NCI-H146 (cell line): ENCODE results near the gene RNF32.
A peak's percentile ranks its signal among the peaks of the same experiment; 100 is the strongest.
"Not testable (repeated sequence)": the region's sequence is repeated elsewhere in the genome, so short reads cannot be mapped to it uniquely, and the experiment has no call there.

Experiments
- DNase-seq: peaks from one replicate; lab custom pipeline; 2025; lab: John Stamatoyannopoulos, UW

Gene RNF32

DNA sequence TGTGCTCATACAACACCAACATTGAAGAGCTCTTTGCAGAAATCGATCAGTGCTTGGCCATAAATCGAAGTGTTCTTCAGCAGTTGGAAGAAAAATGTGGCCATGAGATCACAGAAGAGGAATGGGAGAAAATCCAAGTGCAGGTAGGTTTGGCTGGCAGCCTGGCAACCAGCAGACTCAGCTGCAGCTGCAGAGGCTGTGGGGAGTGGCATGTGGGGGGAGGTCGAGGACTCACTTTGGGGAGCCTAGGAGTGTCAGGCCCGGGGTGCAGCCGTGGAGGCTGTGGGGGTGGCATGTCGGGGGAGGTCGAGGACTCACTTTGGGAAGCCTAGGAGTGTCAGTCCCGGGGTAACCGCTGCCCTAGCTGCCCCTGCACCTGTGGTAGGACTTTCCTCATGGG is 35.1 kb downstream of the RNF32 start:
- DNase-seq: no peak

DNA sequence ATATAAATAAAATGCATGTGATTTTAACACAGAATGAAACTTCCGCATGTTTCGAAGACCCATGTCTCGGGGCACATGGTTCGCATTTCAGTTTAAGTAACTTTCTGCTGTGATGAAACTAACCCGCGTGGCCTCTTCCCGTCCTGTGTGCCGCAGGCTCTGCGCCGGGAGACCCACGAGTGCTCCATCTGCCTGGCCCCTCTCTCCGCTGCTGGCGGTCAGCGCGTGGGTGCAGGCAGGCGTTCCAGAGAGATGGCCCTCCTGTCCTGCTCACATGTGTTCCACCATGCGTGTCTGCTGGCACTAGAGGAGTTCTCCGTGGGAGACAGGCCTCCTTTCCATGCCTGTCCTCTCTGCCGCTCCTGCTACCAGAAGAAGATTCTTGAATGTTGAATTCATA is 35.7 kb downstream of the RNF32 start:
- no peak for DNase-seq

DNA sequence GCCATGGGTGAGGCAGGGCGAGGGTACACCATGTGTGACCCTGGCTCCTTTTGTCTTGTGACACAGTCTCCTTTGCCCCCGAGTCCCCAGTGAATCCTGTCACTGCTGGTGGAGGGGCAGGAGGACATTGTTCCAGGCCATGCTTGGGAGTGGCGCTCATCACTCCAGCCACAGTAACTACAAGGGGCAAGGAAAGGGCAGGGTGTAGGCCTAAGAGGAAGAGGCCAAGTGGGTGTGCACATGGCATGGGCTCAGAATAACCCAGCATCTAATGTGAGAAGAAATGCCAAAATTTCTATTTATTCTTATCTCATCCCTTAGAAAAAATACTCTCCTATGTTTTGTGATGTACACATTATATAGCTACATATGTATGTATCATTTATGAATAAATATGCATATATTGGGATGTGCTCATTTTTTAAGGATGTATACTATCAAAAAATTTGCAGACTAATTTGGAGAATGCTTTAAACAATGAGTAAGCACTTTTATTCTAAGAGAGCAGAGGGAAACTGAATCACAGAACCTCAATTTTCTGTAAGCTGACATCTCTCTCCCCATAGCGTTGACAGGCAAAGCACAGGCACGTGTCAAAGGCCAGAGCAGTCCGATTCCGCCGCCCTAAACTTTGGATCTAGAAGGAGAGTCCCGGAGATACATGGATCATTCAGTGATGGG is 36.9 kb downstream of the RNF32 start:
- no peak for DNase-seq

GRCh38 chr7:156680281-156680680 is 39.7 kb downstream of the RNF32 start:
- DNase-seq: no peak

- DNase-seq: no peak
Measured at GRCh38 chr7:156682928-156683327, 42.4 kb downstream of the RNF32 start.

DNA sequence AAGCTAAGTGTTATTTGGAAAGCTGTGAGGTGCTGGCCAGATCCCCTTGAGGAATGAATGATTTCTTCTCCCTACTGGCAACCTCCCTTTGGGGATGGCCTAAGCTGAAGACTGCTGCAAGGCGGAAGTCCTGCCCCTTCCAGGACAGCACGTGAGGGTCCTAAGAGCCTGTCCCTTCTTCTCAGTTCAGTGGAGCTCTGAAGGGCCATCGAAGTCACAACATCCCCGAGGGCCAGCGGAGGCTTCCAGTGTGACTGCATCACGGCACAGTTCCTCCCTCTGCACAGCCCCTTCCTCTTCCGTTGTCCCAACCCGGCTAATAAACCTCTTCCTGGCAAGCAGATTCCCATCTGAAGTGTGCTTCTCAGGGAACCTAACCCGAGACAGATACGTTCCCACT is 43.7 kb downstream of the RNF32 start:
- no peak for DNase-seq

DNA sequence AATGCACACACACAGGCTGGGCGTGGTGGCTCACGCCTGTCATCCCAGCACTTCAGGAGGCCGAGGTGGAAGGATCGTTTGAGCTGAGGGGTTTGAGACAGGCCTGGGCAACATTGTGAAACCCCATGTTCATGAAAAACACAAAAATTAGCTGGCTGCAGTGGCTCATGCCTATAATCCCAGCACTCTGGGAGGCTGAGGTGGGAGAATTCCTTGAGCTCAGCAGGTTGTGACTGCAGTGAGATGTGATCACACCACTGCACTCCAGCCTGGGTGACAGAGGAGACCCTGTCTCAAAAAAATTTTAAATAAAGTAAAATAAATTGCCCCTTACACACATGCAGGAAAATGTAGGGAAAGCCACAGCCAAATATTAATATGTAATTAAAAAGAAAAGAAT is 44.1 kb downstream of the RNF32 start:
- DNase-seq: no peak

DNA sequence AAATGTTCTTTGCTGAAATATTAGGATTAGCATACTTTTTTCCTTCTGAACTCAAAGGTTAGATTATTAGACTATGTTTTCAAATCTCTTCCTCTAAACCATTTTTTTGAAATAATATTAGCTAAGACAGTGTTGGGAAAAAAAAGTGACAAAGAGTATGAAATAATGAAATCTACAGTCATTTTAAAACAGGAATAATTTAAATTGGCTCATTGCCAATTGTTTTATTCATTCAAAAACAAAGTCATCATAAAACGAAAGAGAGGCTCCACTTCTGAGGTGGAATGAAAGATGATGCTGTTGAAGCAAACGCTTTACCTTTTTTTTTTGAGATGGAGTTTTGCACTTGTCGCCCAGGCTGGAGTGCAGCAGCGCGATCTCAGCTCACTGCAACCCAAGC is 51.2 kb downstream of the RNF32 start:
- DNase-seq: no peak

GRCh38 chr7:156692849-156693248 is 52.3 kb downstream of the RNF32 start:
- no peak for DNase-seq

DNA sequence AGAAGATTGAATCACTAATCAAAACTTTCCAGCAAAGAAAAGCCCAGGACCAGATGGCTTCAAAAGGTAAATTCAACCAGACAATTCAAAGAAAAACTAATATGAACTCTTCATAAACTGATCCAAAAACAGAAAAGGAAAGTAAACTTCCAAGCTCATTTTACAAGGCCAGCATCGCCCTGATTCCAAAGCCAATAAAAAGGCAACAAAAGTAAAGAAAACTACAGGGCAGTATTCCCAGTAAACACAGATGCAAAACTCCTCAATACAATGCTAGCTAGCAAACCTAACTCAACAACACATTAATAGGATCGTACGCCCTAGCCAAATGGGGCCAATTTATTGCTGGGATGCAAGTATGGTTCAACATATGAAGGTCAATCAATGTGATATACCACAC is 53.1 kb downstream of the RNF32 start:
- no peak for DNase-seq

- not testable (repeated sequence) for DNase-seq
Measured at GRCh38 chr7:156697283-156697682, 56.7 kb downstream of the RNF32 start.

DNA sequence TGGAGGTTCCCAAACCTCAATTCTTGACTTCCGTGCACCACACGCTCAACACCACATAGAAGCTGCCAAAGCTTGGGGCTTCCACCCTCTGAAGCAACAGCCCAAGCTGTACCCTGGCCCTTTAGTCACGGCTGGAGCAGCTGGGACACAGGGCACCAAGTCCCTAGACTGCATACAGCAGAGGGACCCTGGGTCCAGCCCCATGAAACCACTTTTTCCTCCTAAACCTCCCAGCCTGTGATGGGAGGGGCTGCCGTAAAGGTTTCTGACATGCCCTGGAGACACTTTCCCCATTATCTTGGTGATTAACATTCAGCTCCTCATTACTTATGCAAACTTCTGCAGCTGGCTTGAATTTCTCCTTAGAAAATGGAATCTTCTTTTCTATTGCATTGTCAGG is 57.9 kb downstream of the RNF32 start:
- DNase-seq: not testable (repeated sequence)

DNA sequence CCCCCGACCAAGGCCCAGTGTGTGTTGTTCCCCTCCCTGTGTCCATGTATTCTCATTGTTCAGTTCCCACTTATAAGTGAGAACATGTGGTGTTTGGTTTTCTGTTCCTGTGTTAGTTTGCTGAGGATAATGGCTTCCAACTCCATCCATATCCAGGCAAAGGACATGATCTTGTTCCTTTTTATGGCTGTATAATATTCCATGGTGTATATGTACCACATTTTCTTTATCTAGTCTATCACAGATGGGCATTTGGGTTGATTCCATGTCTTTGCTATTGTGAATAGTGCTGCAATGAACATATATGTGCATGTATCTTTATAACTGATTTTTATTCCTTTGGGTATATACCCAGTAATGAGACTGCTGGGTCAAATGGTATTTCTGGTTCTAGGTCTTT is 61.2 kb downstream of the RNF32 start:
- not testable (repeated sequence) for DNase-seq

DNA sequence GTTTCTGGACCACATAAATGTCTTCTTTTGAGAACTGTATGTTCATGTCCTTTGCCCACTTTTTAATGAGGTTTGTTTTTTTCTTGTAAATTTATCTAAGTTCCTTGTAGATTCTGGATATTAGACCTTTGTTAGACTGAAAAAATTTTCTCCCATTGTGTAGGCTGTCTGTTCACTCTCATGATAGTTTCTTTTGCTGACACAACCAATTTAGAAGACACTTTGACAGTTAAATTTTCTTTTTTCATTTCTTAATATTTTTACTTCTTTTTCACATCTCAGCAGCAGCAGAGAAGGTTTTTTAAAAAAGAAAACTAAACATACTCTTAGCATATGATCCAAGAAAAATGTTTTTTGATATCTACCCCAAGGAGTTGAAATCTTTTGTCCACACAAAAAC is 61.8 kb downstream of the RNF32 start:
- no peak for DNase-seq

- no peak for DNase-seq
Measured at GRCh38 chr7:156703209-156703608, 62.6 kb downstream of the RNF32 start.

DNA sequence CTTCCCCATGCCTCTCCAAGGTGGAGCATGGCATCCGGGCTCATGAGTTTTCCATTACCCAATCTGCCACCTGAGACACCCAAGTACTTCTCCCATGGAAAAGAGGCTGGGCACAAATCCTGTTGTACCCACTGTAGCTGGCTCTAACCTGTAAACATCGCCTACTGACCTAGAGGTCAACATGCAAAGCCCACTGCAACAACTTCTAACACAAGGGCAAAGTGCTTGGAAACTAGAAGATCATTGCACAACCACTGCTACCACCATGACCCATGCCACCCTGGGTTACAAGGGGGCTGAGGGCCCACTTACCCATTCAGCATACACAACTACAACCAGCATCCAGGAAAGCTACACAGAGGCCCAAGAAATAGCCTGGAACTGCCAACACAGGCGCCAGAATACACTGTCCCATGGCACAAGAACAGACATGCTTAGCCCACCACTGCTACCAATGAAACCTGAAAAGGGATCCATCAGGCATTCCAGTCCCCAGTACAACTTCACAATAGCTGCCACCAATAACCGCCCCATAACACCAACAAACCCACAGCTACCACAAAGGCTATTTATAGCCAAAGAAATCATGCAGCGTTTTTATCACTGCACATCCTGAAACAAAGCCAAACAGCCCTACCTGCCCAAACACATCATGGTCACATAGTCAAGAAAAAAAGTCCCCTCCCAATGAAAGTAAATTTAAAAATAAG is 63.4 kb downstream of the RNF32 start:
- no peak for DNase-seq

GRCh38 chr7:156722043-156722826 is 81.7 kb downstream of the RNF32 start:
- DNase-seq: peak; percentile 81

DNA sequence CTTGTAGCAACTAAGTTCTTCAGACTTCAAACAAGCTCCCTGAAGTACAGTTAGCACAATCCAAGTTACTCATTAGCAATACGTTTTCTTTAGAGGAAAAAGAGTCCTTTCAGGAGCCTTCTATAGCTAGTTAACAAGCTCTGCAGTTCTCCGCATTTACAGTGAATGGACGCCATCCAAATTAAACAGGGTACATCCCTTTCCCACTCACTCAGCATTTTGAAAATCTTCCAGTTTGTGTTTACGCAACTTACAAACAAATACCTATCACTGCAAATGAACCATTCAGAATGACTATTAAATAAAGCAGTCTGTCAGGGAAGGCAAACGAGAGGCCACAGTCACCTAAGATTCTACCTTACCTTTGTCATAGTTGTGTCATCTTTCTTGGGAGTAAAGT is 84.5 kb downstream of the RNF32 start:
- no peak for DNase-seq

DNA sequence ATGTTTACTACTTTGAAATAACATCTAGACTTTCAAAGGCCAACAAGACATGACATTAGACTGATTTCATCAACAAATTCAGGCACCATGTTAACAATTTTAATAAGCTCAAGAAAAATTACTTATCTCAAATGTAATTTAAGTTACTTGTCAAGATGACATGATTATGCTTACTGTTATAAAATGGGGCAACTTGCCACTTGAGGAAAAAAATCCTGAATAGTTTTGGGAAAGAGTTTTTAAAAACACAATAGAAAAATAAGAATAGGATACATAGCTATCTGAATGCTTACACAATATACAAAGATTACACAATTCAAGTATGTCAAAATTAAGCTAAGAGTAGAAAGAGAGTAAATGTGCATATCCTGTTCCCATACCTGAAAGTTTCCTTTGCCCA is 85.4 kb downstream of the RNF32 start:
- DNase-seq: no peak
